Pericardium fibroblast (primary cell): Measurements from ENCODE around the gene ZNF76. TPM values are rescaled to one million over a fixed set of nuclear protein-coding genes. Genes with fewer than 3 reads are reported as not detected.

Experiments used
- total RNA-seq: library from RNA; depleted of rRNA; stranded (reverse); fragments of >200 nt; gene quantifications from 2 replicates; pipeline ENCODE4 v1.2.3, GENCODE V29; 2015

The ZNF76 gene
- total RNA-seq, result 12.3 and 16.1 TPM in 2 replicates

DNA sequence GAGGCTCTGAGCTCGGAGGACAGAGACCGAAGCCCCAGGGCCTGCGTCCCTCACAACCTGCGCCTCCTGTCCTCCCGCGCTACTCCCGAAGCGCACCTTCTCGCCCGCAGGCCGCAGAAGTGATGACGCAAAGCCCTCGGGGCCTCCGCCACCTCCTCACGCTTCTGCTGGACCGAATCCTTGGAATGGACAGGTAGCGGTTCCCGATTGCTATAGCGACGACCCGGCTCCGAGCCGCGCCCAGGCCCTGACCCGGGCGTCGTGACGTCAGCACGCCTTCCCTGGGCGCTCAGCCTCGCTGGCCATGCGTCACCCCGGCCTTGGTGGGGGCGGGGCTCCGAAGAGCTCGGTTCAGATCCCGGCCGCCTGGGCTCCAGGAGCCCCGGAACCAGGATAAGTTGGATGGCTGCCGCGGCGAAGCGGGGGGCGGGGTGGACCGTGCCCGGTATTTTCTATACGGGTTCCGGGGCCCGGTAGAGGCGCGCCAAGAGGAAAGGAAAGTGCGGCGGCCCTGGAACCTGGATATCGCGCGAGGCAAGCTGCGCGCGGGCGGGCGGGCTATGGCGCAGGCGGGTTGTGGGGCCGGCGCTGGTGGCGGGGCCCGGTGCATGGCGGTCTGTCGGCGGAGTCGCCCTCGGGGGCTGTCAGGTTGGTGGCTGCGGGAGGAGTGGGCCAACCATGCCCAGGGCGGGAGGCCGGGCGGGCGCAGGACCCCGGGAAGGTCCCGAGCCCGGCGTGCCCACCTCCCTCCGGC lies at the start of gene ZNF76:
Gene ZNF76, plus strand, starts transcription at position 542 of the 754 bp plus-strand sequence. CDS start 21,417 bp downstream, outside the sequence.

GRCh38 chr6:35213824-35214756 lies 45.4 kb upstream of the ZNF76 start, which contains the start of gene SCUBE3:
SCUBE3 (plus strand) TSS chr6:35213956; CDS start chr6:35214419, 463 bp downstream.

GRCh38 chr6:35297601-35298481 lies 38.3 kb downstream of the ZNF76 start, which contains the start of gene DEF6:
DEF6 (plus strand) TSS chr6:35297818; CDS start chr6:35297857, 39 bp downstream.

DNA sequence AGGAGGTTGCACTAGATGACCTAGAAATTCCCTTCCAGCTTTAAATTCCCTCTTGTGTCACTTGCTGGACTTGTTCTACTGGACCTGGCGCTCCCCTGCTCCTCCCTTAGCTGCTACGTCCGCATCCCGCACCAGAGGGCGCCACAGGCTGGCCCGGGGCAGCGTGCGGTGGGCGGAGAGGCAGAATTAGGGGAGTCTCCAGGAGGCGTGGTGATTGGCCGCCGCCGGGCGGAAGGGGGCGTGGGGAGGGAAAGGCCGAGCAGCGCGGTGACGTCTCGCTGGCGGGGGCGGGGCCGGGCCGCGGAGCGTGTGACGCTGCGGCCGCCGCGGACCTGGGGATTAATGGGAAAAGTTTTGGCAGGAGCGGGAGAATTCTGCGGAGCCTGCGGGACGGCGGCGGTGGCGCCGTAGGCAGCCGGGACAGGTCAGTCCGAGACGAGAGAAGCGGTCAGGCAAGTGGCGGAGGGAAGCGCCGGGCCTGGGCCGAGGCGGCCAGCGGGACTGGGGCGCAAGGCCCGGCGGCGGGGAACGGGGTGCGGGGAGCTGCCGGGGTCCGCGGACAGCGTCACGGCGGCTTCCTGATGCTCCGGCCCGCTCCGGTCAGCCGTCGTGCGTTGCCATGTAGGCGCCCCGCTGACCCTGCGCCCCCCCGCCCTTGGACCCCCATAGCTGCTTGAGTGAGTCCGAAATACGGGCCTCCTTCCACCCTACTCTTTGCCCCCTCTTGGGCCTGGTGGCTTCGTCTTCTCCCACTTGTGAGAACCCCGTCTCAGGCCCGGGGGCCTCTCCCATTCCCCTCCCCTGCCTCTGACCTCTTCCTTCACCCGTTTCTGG lies 82.9 kb downstream of the ZNF76 start, which contains the start of gene PPARD:
Gene PPARD, plus strand, starts transcription at position 301 of the 834 bp plus-strand sequence. CDS start 68,530 bp downstream, outside the sequence.

Other genes with a start within 250 kb of the ZNF76 start
- gene TCP11, start 118.4 kb upstream of the ZNF76 start, total RNA-seq, result not detected in 2 replicates
- gene SCUBE3, start 45.8 kb upstream of the ZNF76 start, total RNA-seq, result 3.7 and 4.2 TPM in 2 replicates
- 0.70 and 2.5 TPM in 2 replicates for gene DEF6, start 38.1 kb downstream of the ZNF76 start, total RNA-seq
- gene PPARD, start 82.8 kb downstream of the ZNF76 start, total RNA-seq, result 13.9 and 17.5 TPM in 2 replicates
- gene FANCE, start 192.6 kb downstream of the ZNF76 start, total RNA-seq, result 4.9 and 5.0 TPM in 2 replicates
- 1,925 and 2,821 TPM in 2 replicates for gene RPL10A, start 208.7 kb downstream of the ZNF76 start, total RNA-seq
- 14.9 and 29.2 TPM in 2 replicates for gene TEAD3, start 237.3 kb downstream of the ZNF76 start, total RNA-seq